Rectal smooth muscle tissue (tissue), 1 donor: ENCODE data around the gene GRIN2C.

Experiments
- H3K27ac ChIP-seq: one replicate; pipeline ENCODE4 v1.7.0; 2013; ENCODE audit warnings: low read depth, low read length, inconsistent platforms
- H3K27me3 ChIP-seq: one replicate; pipeline ENCODE4 v1.7.0; 2013; ENCODE audit warnings: low read length; ENCODE audit not compliant: control insufficient read depth, insufficient read depth
- H3K36me3 ChIP-seq: one replicate; pipeline ENCODE4 v1.7.0; 2013; ENCODE audit warnings: low read length; ENCODE audit not compliant: control insufficient read depth, insufficient read depth
- H3K4me1 ChIP-seq: one replicate; pipeline ENCODE4 v1.7.0; 2013; ENCODE audit warnings: low read length; ENCODE audit not compliant: control insufficient read depth, insufficient read depth
- H3K4me3 ChIP-seq: one replicate; pipeline ENCODE4 v1.7.0; 2013; ENCODE audit warnings: low read length
- H3K9ac ChIP-seq: one replicate; pipeline ENCODE4 v1.7.0; 2013; ENCODE audit warnings: low read length

GRIN2C gene

DNA sequence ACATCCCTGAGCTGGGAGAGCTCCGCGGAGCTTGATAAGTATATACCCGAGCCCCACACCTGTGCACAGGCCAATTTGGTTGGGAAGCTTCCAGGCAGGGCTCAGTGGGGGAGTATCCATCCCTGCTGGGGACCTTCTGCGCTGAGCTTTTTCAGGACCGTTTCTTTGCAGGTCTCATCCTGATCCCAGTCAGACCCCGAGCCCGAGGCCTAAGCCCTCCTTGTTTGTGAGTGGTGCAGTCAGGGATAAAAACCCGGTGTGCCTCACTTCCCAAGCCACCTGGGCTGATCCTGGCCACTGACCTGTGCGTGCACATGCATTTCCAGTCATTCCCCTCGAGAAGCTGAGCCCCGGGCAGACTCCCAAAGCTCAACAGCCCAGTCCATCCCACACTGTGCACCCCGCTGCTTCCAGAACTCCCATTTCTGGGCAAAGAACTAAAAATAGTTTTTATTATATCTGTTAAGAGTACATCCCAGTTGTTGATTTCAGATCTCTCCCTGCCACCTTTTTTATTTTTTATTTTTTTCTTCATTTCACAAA lies 56.2 kb downstream of the GRIN2C start:
- Histone ChIP-seq H3K9ac (no peak overlapping the region), H3K27me3 (no peaks in the 10 kb centered on the region), H3K36me3 (peaks cover 5% of the 10 kb centered on the region), H3K27ac (no peak overlapping the region), H3K4me1 (peaks cover 4% of the 10 kb centered on the region), H3K4me3 (no peak overlapping the region)

DNA sequence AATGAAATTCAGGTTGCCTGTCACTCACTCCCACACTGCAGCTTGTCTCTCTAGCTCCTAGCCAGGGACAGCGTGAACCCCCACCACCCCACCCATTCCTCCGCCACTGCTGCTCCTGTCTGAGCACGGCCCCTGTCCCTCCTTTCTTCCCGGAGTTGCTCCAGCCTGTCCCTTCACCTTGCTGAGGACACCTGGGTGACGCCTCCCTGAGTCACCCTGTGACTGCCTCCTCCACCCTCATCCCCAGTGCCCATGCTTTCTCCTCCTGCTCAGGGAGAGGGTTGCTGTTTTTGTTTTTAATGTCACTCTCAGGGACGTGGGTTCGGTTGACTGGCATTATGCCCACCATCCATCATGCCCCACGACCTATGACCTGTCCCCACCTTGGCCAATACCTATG lies 57.8 kb downstream of the GRIN2C start:
- Histone ChIP-seq H3K27ac (no peak overlapping the region), H3K4me3 (no peak overlapping the region), H3K4me1 (peaks cover 4% of the 10 kb centered on the region), H3K27me3 (no peaks in the 10 kb centered on the region), H3K36me3 (peaks cover 13% of the 10 kb centered on the region), H3K9ac (no peak overlapping the region)

- H3K9ac ChIP-seq = no peak overlapping the region
- H3K4me1 ChIP-seq = peaks cover 4% of the 10 kb centered on the region
- no peak overlapping the region for H3K4me3 ChIP-seq
- H3K27me3 ChIP-seq = no peaks in the 10 kb centered on the region
- H3K36me3 ChIP-seq = peaks cover 15% of the 10 kb centered on the region
- H3K27ac ChIP-seq = no peak overlapping the region
These were observed 59.2 kb downstream of the GRIN2C start for GRCh38 chr17:74800531-74800930.

GRCh38 chr17:74799097-74799496 lies 60.6 kb downstream of the GRIN2C start:
- H3K27me3 ChIP-seq = no peaks in the 10 kb centered on the region
- no peaks in the 10 kb centered on the region for H3K4me1 ChIP-seq
- no peak overlapping the region for H3K27ac ChIP-seq
- peaks cover 21% of the 10 kb centered on the region for H3K36me3 ChIP-seq
- no peak overlapping the region for H3K4me3 ChIP-seq
- no peak overlapping the region for H3K9ac ChIP-seq

DNA sequence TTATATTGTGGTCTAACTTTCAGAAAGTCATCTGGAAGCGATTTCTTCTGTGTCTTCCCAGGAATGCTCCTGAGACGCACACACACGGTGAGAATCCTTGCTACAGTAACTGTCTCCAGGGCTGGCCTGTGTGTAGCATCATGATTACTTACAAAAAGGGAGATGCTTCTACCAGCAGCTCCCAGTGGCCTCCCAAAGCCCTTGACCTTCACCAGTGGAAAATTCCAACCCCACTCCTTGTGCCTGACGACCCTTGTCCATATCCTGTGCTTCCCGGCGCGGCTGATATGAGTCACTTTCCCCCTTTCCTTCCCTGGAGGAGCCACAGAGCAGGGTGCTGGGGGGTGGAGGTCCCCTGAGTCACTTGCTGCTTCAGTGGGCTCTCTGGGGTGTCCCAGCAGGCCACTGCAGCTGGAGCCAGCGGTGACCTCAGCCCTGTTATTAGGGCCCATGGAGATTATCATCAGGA lies 61.4 kb downstream of the GRIN2C start:
- Histone ChIP-seq H3K9ac (no peak overlapping the region), H3K4me1 (no peaks in the 10 kb centered on the region), H3K27me3 (no peaks in the 10 kb centered on the region), H3K27ac (no peak overlapping the region), H3K36me3 (peaks cover 29% of the 10 kb centered on the region), H3K4me3 (no peak overlapping the region)

GRCh38 chr17:74797824-74798223 lies 61.9 kb downstream of the GRIN2C start:
- no peaks in the 10 kb centered on the region for H3K4me1 ChIP-seq
- no peak overlapping the region for H3K4me3 ChIP-seq
- H3K27me3 ChIP-seq = no peaks in the 10 kb centered on the region
- H3K9ac ChIP-seq = no peak overlapping the region
- no peak overlapping the region for H3K27ac ChIP-seq
- H3K36me3 ChIP-seq = peaks cover 29% of the 10 kb centered on the region

GRCh38 chr17:74796866-74797265 lies 62.8 kb downstream of the GRIN2C start:
- H3K4me3 ChIP-seq = no peak overlapping the region
- no peaks in the 10 kb centered on the region for H3K27me3 ChIP-seq
- H3K27ac ChIP-seq = no peak overlapping the region
- no peaks in the 10 kb centered on the region for H3K4me1 ChIP-seq
- peaks cover 29% of the 10 kb centered on the region for H3K36me3 ChIP-seq
- H3K9ac ChIP-seq = no peak overlapping the region

DNA sequence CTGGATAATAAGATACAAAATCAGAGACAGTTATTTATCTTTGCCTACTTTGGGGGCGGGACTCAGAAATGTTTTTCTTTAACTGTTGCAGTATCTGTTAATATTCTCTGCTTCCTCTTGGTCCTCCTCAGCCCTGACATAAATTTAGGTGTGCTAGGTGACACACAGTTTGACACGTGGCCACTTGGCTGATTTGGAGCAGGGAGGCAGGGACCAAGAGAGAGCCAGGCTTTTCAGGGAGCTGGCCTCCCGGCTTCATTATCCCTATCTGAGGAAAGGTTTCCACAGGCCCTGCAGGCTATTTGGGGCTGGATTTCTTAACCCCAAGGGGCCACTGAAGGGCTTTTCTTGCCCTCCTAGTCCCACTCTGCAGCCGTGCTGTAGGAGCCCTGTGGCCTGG lies 63.5 kb downstream of the GRIN2C start:
- Histone ChIP-seq H3K27me3 (no peaks in the 10 kb centered on the region), H3K4me1 (no peaks in the 10 kb centered on the region), H3K36me3 (peaks cover 29% of the 10 kb centered on the region), H3K27ac (no peak overlapping the region), H3K4me3 (no peak overlapping the region), H3K9ac (no peak overlapping the region)

DNA sequence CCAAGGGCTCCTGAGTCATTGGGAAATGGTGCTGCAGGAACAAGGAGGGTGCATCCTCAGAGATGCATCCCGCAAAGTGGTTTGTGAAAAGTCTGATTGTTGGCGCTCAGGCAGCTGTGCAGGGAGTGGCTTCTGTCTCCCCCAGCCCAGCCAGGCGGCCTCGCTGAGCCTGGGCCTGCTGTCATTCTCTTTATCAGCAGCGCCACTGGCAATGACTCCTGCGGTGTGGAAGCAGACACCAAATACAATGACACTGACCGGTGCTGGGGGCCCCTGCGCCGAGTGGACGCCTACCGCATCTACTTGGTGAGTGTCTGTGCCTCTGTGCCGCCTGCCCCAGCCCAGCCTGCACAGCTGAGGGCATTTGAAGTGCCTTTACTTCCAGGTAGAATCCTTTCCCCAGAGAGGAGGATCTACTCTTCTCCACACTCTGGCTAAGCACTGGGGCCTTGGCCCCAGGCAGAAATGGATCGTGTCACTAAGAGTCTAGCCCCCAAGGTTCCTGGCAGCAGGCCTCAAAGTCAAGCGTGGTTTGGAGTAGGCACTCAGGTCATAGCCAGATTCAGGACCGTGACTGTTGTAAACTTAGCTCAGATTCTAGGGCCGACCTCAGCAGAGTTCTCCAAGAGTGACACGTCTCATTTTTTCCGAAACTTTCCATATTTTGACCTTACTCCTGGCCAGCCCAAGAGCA lies 64.2 kb downstream of the GRIN2C start:
- Histone ChIP-seq H3K27ac (no peak overlapping the region), H3K27me3 (no peaks in the 10 kb centered on the region), H3K4me1 (no peaks in the 10 kb centered on the region), H3K9ac (no peak overlapping the region), H3K36me3 (peaks cover 29% of the 10 kb centered on the region), H3K4me3 (no peak overlapping the region)

GRCh38 chr17:74792586-74793105 lies 67.0 kb downstream of the GRIN2C start:
- Histone ChIP-seq H3K4me3 (no peak overlapping the region), H3K36me3 (peaks cover 31% of the 10 kb centered on the region), H3K27ac (no peak overlapping the region), H3K27me3 (no peaks in the 10 kb centered on the region), H3K4me1 (no peaks in the 10 kb centered on the region), H3K9ac (no peak overlapping the region)
